ENCODE results near the gene MAML1.
A peak's percentile ranks its signal among the peaks of the same experiment; 100 is the strongest.
"Not testable (repeated sequence)": the region's sequence is repeated elsewhere in the genome, so short reads cannot be mapped to it uniquely, and the experiment has no call there.

The MAML1 gene
- 56.9 to 88.0 (median 63.9) reads per million in 3 experiments for total RNA-seq

GRCh38 chr5:179732412-179732917 lies at the start of gene MAML1:
Gene MAML1 (plus strand): TSS chr5:179732822. CDS start chr5:179733113, 291 bp downstream.
- DNase-seq, result peak; percentile 99

- not testable (repeated sequence) for DNase-seq
These were observed 43.4 kb upstream of the MAML1 start for GRCh38 chr5:179689212-179689611.

DNA sequence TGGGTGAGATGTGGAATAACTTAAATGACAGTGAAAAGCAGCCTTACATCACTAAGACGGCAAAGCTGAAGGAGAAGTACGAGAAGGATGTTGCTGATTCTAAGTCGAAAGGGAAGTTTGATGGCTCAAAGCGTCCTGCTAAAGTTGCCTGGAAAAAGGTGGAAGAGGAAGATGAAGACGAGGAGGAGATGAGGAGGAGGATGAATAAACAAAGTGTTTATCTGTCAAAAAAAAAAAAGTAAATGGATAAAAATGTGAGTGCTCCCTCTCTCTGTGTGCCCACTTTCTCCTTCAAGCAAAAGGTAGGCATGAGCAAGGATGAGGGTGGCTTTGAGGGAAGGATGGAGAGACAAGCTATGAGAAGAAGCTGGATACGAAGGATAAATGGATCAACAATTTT lies 38.1 kb upstream of the MAML1 start:
- no peak for DNase-seq

DNA sequence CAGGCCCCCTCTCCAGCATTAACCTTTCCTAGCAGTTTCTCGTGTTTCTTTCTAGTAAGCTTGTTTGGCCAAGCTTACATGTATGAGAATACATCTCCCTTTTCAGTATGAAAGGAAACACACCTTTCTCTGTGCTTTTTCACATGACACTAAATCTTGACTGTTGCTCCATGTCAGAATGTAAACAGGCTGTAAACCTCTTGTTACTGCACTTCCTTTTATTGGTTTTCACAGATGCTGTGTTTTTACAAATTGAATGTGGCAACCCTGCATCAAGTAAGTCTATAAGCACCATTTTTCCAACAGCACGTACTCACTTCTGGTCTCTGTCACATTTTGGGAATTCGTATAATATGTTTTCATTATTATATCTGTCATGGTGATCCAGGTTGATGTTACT lies 36.0 kb upstream of the MAML1 start:
- DNase-seq, result no peak

- DNase-seq, result no peak
These were observed 35.5 kb upstream of the MAML1 start for GRCh38 chr5:179697108-179697507.

DNA sequence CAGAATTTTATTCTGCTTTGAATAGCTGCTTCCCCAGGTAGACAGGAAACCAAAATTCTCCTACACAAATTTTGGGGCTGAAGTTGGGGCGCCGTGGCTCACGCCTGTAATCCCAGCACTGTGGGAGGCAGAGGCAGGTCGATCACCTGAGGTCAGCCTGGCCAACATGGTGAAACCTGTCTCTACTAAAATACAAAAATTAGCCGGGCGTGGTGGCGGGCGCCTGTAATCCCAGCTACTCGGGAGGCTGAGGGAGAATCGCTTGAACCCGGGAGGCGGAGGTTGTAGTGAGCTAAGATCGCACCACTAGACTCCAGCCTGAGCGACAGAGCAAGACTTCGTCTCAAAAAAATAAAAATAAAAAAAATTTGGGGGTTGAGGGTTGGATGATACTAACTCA lies 35.1 kb upstream of the MAML1 start:
- DNase-seq, result not testable (repeated sequence)

GRCh38 chr5:179697993-179698934 lies 34.4 kb upstream of the MAML1 start:
- peak; percentile 99 for DNase-seq

- no peak for DNase-seq
These were observed 33.5 kb upstream of the MAML1 start, which contains the start of gene CANX for GRCh38 chr5:179698935-179699615. Gene CANX (plus strand): TSS chr5:179698967. CDS start chr5:179705682, 6,715 bp downstream.

DNA sequence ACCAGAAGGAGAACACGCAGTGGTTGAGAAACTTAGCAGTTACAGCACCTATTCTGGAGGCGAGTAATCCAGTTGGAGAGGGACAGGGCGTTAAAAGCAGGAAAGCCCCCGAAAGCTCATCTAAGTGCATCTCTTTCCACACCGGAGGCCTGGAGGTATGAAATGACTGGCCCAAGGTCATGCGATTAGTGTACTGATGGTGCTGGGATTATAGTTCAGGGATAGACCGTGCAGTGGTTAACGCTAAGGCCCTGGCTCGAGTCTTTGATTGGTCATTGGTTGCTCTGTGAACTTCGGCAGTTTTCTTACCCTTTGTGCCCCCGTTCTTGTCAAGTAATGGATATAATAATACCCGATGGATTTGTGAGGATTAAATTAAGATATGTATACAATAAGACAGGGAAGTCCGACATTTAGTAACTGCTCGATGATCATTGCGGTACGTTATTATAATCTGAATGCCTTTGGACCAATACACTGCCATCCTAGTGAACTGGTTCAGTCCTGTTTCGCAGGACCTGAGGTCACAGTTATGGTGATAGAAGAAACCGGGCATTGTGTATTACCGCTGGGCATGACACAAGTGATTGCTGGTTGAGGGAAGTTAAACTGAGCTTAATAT lies 32.9 kb upstream of the MAML1 start:
- peak; percentile 21 for DNase-seq

- no peak for DNase-seq
These were observed 32.2 kb upstream of the MAML1 start for GRCh38 chr5:179700401-179700918.

GRCh38 chr5:179716286-179716685 lies 16.3 kb upstream of the MAML1 start:
- no peak for DNase-seq

GRCh38 chr5:179720222-179720621 lies 12.4 kb upstream of the MAML1 start:
- no peak for DNase-seq

DNA sequence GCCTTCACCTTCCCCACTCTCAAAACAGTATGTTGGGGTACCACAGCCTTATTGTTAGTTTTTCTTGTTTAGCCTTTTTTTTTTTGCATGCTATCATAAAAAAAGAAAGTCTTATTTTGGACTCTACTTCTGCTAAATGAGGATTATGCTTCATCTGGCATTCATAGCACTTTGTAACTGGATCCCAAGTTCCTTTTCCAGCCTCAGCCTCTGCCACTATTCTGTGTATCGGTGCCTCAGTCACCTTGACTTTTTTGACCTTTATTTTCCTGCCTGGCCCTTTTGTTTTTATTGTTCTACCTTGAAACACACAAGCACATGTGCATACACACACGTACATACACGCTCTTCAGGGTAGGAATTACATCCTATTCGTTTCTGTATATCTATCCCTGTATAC lies 8.5 kb upstream of the MAML1 start:
- DNase-seq, result no peak

DNA sequence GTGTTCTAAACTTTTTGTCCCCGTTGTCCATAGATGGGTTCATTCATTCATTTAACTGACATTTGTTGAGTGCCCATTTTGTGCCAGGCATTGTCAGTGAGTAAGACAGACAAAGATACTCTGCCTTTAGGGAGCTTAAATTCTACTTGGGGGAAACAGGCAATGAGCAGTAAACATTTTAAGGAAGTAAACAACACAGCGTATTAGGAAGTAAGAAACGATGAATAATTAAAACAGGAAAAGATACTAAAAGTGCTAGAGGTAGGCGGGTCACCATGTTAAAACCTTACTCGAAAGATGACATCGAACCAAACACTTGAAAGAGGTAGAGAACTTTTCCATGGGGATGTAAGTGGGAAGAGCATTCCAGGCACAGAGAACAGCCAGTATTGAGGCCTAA lies 5.5 kb upstream of the MAML1 start:
- no peak for DNase-seq

GRCh38 chr5:179729303-179729702 lies 3.3 kb upstream of the MAML1 start:
- DNase-seq, result no peak

DNA sequence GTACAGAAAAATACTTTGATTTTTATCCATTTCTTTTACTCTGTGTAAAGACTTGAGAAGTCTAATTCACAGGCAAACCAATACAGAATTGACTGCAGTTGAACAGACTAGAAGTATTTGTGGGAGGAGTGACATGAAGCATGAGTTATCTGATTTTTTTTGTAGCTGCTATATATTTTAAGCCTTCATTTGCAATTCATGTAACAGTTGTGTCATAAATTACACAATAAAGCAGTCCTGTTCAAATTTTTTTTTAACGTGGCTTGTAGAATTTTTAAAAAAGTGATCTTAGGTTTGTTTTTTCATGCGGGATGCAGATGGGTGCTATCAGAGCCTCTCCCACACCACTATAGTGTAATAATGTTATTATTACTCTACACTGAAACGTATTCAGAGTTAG lies 2.9 kb upstream of the MAML1 start:
- DNase-seq, result no peak

DNA sequence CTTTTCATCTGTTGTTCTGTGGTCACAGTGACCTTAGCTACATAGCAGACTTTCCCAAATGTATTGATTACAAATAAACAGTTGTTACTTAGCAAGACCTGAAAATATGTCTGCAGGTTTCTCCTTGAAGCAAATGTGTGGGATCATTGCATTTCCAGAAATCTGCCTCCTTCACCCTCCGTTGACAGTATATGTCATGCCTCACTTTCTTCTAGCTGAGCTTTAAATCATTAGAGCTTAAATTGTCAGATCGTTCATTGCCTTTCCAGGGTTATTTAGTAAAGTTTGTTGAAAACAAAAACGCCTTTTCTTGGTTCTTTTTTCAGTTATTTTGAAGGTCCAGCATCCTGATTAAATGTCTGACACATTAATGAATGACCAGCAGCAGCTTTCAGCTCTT lies 2.3 kb upstream of the MAML1 start:
- no peak for DNase-seq

DNA sequence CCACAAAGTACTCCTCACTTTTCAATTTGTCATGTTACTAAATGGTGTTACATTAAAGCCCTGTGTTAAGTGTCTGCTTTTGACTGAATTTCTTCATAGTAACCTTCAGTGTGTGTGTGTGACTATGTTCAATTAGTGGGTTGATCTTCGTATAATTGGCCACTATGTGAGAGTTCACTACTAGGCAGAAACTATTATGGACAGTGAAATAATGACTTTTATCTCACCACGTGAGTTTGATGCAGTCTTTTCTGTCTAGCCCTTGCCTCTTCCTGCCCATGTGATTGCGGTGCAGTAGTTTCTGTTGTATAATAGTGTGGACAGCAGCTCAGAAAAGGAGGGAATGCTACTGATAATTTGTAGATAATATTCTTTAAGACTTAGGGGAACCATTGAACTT lies 1.8 kb upstream of the MAML1 start:
- DNase-seq, result no peak

DNA sequence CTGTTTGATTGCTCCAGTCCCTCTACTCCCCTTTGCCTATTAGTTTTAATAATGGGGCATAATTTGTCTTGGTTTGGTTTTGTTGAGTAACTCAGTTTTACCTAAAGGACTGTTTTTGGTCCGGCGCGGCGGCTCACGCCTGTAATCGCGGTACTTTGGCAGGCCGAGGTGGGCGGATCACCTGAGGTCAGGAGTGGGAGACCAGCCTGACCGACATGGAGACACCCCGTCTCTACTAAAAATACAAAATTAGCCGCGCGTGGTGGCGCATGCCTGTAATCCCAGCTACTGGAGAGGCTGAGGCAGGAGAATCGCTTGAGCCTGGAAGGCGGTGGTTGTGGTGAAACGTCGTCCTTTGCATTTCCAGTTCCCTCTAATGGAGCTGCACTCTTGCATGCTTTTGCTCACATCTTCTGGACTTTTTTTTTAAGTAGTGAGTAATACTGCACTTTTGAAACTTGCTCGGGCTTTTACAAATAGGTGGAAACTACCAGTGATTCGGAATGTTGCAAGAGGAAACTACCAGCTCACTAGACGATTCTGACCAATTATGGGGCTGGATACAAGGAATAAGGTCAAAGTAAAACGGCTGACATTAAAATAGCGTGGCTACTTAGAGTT lies 721 bp upstream of the MAML1 start:
- no peak for DNase-seq

- no peak for DNase-seq
These were observed 523 bp downstream of the MAML1 start for GRCh38 chr5:179732918-179733771.

DNA sequence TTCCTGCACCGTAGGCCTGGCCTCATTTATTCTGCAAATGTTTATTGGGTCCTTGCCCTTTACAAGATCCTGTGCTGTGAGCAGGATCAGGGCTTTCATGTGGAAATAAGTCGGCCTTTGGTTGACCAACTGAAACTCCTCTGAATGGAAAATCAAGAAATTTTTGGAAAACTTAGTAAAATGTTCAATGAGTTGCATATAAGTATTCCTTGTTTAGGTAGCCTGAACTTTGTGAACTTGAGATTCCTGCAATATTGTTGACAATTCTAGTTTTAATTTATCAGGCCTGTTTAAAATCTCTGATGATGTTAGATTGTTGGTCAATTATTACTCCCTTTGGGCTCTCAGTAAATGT lies 1.1 kb downstream of the MAML1 start:
- peak; percentile 5 for DNase-seq
